Breast epithelium (tissue), 4 donors: ENCODE measurements around the gene ZFHX3. TPM values are rescaled to one million over a fixed set of nuclear protein-coding genes. Genes with fewer than 3 reads are reported as not detected.
A peak's percentile ranks its signal among the peaks of the same experiment; 100 is the strongest.

ENCODE experiments used
- DNase-seq, 2 donors: peaks; one replicate each; pipeline ENCODE4 v3.0.0-alpha.2; 2019; ENCODE audit warnings: low spot score in 2 of 2
- H3K27ac ChIP-seq, 2 donors: fragments of 200-600 bp; sonication (generic) in 1 of 2; one replicate each; pipeline ENCODE4 v1.5.1; 2016 to 2019; ENCODE audit warnings: mild to moderate bottlenecking in 1 of 2
- H3K27me3 ChIP-seq, 2 donors: fragments of 200-600 bp; sonication (generic) in 1 of 2; one replicate each; pipeline versions ENCODE4 v1.5.1 to v1.6.0; 2017 to 2019; ENCODE audit warnings: control low read depth in 1 of 2, mild to moderate bottlenecking in 1 of 2
- H3K36me3 ChIP-seq: fragments of 200-600 bp; one replicate; pipeline ENCODE4 v1.5.1; 2019
- H3K4me1 ChIP-seq, 2 donors: fragments of 200-600 bp; sonication (generic); one replicate each; pipeline ENCODE4 v1.5.1; 2016 to 2019; ENCODE audit warnings: control low read depth in 1 of 2
- H3K4me3 ChIP-seq, 3 donors: fragments of 200-600 bp; sonication (generic); 1 replicate in 2 of 3; 2 replicates in 1 of 3; pipeline ENCODE4 v1.5.1; 2016 to 2019; ENCODE audit warnings: mild to moderate bottlenecking in 3 of 3, moderate library complexity in 2 of 3
- H3K9me3 ChIP-seq, 2 donors: fragments of 200-600 bp; sonication (generic) in 1 of 2; one replicate each; pipeline ENCODE4 v1.5.1; 2016 to 2019; ENCODE audit warnings: control low read depth in 1 of 2
- POLR2A ChIP-seq: fragments of 450-650 bp; IDR thresholded peaks from one replicate; pipeline ENCODE4 v1.6.1; 2016; ENCODE audit warnings: antibody characterized with exemption, mild to moderate bottlenecking, moderate library complexity
- POLR2AphosphoS5 ChIP-seq, 3 donors: sonication (generic); formaldehyde crosslinking; IDR thresholded peaks; one replicate each; pipeline ENCODE4 v1.6.1; 2017; ENCODE audit warnings: antibody characterized with exemption in 3 of 3
- intact Hi-C: fragments of 100-400 bp; cut with DNase I; formaldehyde crosslinking; loops from one replicate; pipeline ENCODE4 v1.15.1; 2023; ENCODE audit warnings: low total_unique reads
- total RNA-seq, 3 donors: library from RNA; depleted of rRNA; stranded (reverse); fragments of >200 nt; gene quantifications; one replicate each; pipeline ENCODE4 v1.1.0, GENCODE V29; 2016
- TF ChIP-seq, protein P1 (sequence below), 3 donors: fragments of 450-650 bp; IDR thresholded peaks; one replicate each; pipeline ENCODE4 v1.5.1; 2016 to 2017; ENCODE audit warnings: antibody characterized with exemption in 3 of 3, mild to moderate bottlenecking in 3 of 3, moderate library complexity in 3 of 3

The ZFHX3 gene
- total RNA-seq, 3 donors from 2014 or later: 10.8 to 36.0 (median 11.8) TPM

DNA sequence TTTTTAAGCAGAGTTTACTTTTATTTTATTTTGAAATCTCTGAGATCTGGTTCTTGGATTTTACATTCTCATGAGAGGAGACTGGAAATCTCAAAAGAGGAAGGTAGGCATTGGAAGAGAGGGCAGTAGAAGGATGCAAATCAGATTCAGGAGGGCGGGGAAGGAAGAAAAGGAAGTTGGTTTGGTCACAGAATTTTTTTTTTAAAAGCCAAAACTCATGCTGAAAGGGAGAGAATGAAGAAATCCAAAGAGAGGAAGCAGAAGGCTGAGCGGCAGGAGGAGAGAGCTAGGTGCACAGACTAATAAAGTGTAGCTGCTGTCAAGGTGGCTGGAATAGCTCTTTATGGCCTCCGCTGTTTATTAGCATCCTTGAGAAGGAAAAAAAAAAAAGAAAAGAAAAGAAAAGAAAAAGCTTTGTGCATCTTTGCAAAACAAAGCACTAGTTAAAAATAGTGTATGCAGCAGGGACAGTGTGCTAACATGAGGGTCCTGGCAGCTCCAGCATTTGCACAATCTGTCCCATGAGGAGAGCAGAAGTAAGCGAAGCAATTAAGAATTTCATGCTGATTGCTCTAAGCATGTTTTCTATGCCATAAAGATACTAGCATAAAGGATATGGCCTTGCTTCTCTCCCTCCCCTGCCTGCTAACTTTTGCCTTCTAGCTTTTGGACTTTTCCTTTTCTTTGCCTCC is 194.2 kb downstream of the ZFHX3 start:
- TF ChIP-seq POLR2A (no peak), POLR2AphosphoS5 (IDR thresholded peaks at IDR 0.05) (no peak)
- TF ChIP-seq, protein P1, sequence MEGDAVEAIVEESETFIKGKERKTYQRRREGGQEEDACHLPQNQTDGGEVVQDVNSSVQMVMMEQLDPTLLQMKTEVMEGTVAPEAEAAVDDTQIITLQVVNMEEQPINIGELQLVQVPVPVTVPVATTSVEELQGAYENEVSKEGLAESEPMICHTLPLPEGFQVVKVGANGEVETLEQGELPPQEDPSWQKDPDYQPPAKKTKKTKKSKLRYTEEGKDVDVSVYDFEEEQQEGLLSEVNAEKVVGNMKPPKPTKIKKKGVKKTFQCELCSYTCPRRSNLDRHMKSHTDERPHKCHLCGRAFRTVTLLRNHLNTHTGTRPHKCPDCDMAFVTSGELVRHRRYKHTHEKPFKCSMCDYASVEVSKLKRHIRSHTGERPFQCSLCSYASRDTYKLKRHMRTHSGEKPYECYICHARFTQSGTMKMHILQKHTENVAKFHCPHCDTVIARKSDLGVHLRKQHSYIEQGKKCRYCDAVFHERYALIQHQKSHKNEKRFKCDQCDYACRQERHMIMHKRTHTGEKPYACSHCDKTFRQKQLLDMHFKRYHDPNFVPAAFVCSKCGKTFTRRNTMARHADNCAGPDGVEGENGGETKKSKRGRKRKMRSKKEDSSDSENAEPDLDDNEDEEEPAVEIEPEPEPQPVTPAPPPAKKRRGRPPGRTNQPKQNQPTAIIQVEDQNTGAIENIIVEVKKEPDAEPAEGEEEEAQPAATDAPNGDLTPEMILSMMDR (IDR thresholded peaks at IDR 0.05): no peak
- Histone ChIP-seq H3K36me3 (no peaks in the 10 kb centered on the region), H3K4me3 (no peak overlapping the region), H3K9me3 (no peaks in the 10 kb centered on the region), H3K27ac (no peak overlapping the region), H3K27me3 (no peaks in the 10 kb centered on the region), H3K4me1 (no peaks in the 10 kb centered on the region)
- intact Hi-C loops: no loop called here
- no peak for DNase-seq

DNA sequence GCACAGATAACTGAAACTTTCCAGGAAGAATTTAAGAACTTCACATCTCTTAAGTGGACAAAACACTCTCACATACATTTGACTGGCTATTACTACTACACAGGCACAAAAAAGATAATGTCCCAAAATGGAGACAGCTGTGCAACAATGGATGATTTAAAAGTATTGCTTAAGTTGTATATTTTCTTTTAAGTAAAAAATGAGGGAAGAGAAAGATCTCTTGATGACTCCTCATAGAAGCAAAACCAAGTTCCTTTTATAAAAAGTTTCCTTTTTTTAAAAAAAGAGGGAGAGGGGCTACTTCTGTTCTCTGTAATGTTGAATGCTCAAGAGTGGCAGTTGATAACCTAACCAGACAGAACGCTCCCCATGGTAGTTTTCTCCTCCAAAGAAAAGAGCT is 195.5 kb downstream of the ZFHX3 start:
- H3K4me1 ChIP-seq: no peaks in the 10 kb centered on the region
- no peaks in the 10 kb centered on the region for H3K27me3 ChIP-seq
- H3K4me3 ChIP-seq: no peak overlapping the region
- TF ChIP-seq, protein P1 (IDR thresholded peaks at IDR 0.05): no peak
- TF ChIP-seq POLR2A (no peak), POLR2AphosphoS5 (IDR thresholded peaks at IDR 0.05) (no peak)
- intact Hi-C loops: no loop called here
- no peaks in the 10 kb centered on the region for H3K36me3 ChIP-seq
- no peak for DNase-seq
- no peaks in the 10 kb centered on the region for H3K9me3 ChIP-seq
- no peak overlapping the region for H3K27ac ChIP-seq

DNA sequence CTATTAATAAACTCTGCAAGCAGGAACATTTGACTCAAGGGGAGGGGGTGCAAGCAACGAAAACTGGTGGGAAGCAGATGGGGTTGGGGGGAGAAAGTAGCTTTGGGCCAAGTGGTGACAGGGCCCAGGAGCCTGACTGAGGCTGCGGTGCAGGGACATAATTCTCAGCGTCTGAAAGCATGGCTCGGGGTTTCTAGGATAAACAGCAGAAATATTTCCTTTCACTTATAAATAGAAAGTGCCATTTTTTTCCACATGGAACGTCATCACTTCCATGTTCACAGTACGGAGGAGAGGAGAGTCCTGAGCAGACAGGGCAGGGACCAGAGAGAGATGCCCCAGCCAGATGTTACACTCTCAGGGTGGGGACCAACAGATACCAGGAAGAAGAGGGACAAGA is 197.1 kb downstream of the ZFHX3 start:
- DNase-seq: no peak
- intact Hi-C loops: no loop called here
- H3K27ac ChIP-seq: peak overlapping the region; percentile 26 to 48
- H3K4me3 ChIP-seq: no peak overlapping the region
- no peaks in the 10 kb centered on the region for H3K4me1 ChIP-seq
- no peaks in the 10 kb centered on the region for H3K9me3 ChIP-seq
- TF ChIP-seq POLR2AphosphoS5 (IDR thresholded peaks at IDR 0.05): no peak
- H3K27me3 ChIP-seq: no peaks in the 10 kb centered on the region
- H3K36me3 ChIP-seq: no peaks in the 10 kb centered on the region

DNA sequence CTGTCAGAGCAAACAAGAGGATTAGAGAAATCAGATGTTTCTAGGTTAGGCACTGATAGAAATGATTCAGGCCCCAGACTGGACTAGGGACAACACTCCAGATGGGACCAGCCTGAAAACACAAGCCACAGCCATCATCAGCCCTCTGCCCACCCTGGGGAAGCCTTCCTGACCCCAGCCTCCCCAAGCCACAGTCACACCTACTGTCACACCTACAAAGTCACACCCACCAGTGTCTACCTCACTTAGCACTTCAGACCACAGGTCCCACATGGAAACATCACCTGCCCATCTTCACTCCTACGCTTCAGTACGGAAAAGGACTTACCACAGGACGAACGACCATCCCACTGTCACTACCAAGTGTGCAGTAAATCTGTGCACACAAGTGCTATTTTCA is 197.9 kb downstream of the ZFHX3 start:
- no peak for DNase-seq
- intact Hi-C loops: no loop called here
- Histone ChIP-seq H3K27me3 (no peaks in the 10 kb centered on the region), H3K9me3 (no peaks in the 10 kb centered on the region), H3K27ac (peak overlapping the region in 1 of 2 donors; percentile 57), H3K36me3 (no peaks in the 10 kb centered on the region), H3K4me1 (no peaks in the 10 kb centered on the region), H3K4me3 (no peak overlapping the region)
- TF ChIP-seq POLR2A (no peak), POLR2AphosphoS5 (IDR thresholded peaks at IDR 0.05) (no peak)
- TF ChIP-seq, protein P1 (IDR thresholded peaks at IDR 0.05): no peak

DNA sequence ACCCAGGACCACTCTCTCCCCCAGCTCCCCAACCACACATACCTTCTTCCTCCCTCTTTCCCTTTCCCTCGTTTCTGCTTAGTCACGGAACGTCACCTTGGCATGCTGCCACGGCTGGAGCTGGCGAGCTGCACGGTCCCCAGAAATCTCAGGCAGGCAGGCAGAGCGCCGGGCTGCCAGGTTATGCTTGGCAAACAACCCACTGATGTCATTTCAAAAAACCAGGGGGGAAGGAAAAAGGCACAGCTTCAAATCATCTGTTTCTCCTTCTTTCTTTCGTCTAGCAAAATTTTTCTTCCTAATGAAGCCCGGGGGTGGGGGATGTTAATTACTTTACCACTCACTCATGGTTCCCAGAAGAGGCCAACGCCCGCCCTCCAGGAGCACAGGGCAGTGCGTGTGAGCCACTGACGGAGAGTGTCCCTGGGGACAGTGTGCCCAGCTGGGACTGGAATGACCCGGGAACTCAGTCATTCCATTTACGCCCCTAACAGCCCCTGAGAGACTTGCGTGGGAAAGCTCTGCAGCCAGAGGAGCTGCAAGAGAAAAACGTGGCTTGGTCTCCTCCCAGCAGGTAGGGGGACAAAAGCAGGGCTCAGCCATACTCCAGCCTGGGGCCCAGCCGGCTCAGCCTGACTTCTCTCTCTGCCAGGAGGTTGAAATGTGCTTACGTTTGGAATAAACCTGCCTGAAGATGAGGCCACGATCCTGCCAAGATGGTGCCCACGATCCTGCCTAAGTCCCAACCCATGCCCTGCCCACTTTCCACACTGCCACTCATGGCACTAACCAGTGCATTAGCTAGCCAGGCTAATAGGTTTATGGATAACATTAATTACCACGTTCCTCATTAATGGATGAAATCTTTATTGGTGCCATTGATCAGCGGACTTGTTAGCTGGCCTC is 198.9 kb downstream of the ZFHX3 start:
- no peaks in the 10 kb centered on the region for H3K36me3 ChIP-seq
- peak; percentile 22 to 61 (median 56) for TF ChIP-seq POLR2AphosphoS5 (IDR thresholded peaks at IDR 0.05)
- TF ChIP-seq, protein P1 (IDR thresholded peaks at IDR 0.05): no peak
- H3K27ac ChIP-seq: peak overlapping the region; percentile 62 to 81
- peak; percentile 84 to 95 for DNase-seq
- intact Hi-C loops: loop anchor here (1.0 kb wide), 1 partner anchor 30 kb away; no protein-coding TSS in a partner anchor
- H3K4me3 ChIP-seq: peak overlapping the region in 2 of 3 donors; percentile 15 to 55
- H3K27me3 ChIP-seq: no peaks in the 10 kb centered on the region
- H3K4me1 ChIP-seq: no peaks in the 10 kb centered on the region
- no peaks in the 10 kb centered on the region for H3K9me3 ChIP-seq
